HEK293 (cell line): ENCODE results near the gene FLT4.

ENCODE experiments used
- CTCF ChIA-PET: fragments of 350-600 bp; formaldehyde crosslinking; extraction: SDS; loops from one replicate; lab custom pipeline; 2021; ENCODE audit warnings: antibody characterized with exemption; lab: Yijun Ruan, JAX
- POLR2A ChIA-PET: fragments of 300-600 bp; formaldehyde crosslinking; extraction: SDS; loops from one replicate; lab custom pipeline; 2020; ENCODE audit warnings: antibody characterized with exemption, inconsistent platforms; lab: Yijun Ruan, JAX
- H3K27ac ChIP-seq: fragments of 200-500 bp; sonication (Bioruptor generic); 2 replicates; pipeline ENCODE4 v1.5.1; 2014; ENCODE audit warnings: low read depth, low read length, control low read depth, inconsistent platforms; ENCODE audit errors: extremely low read depth
- H3K36me3 ChIP-seq, 2 experiments: fragments of 200-500 bp in 1 of 2; sonication (Bioruptor generic) in 1 of 2; 1 replicate in 1 of 2; 2 replicates in 1 of 2; pipeline ENCODE4 v1.5.1; 2014 to 2017; ENCODE audit warnings: inconsistent platforms in 2 of 2, low read length in 2 of 2; ENCODE audit not compliant: control insufficient read depth in 2 of 2, insufficient read depth in 1 of 2
- H3K4me1 ChIP-seq: fragments of 200-500 bp; sonication (Bioruptor generic); 2 replicates; pipeline ENCODE4 v1.5.1; 2014; ENCODE audit warnings: mild to moderate bottlenecking, low read length, inconsistent platforms; ENCODE audit not compliant: control insufficient read depth, insufficient read depth
- H3K4me3 ChIP-seq: 2 replicates; pipeline ENCODE4 v1.5.1; 2011; ENCODE audit warnings: low read depth, mild to moderate bottlenecking, control low read depth, low read length, moderate library complexity
- H3K9me3 ChIP-seq: fragments of 200-500 bp; sonication (Bioruptor generic); 2 replicates; pipeline ENCODE4 v1.5.1; 2014; ENCODE audit warnings: low read depth, low read length, inconsistent platforms; ENCODE audit not compliant: control insufficient read depth, insufficient read depth
- FEZF1 ChIP-seq: fragments of 450-650 bp; formaldehyde crosslinking; IDR thresholded peaks from 2 replicates; pipeline ENCODE4 v1.5.1; 2016; ENCODE audit warnings: missing biosample characterization, missing genetic modification characterization
- GLI2 ChIP-seq: fragments of 450-650 bp; formaldehyde crosslinking; IDR thresholded peaks from 2 replicates; pipeline ENCODE4; 2017; ENCODE audit warnings: missing biosample characterization, missing genetic modification characterization, low read depth, borderline replicate concordance
- KLF8 ChIP-seq: fragments of 450-650 bp; formaldehyde crosslinking; IDR thresholded peaks from 2 replicates; pipeline ENCODE4 v1.5.1; 2016; ENCODE audit warnings: missing biosample characterization, missing genetic modification characterization
- PATZ1 ChIP-seq: fragments of 450-650 bp; formaldehyde crosslinking; IDR thresholded peaks from 2 replicates; pipeline ENCODE4 v1.5.1; 2016; ENCODE audit warnings: missing biosample characterization, missing genetic modification characterization
- YY1 ChIP-seq: fragments of 450-650 bp; formaldehyde crosslinking; IDR thresholded peaks from 2 replicates; pipeline ENCODE4 v1.5.1; 2018; ENCODE audit warnings: missing biosample characterization, missing genetic modification characterization
- ZBTB26 ChIP-seq: fragments of 450-650 bp; formaldehyde crosslinking; optimal IDR thresholded peaks from 2 replicates; pipeline ENCODE3; 2016; ENCODE audit warnings: missing biosample characterization, mild to moderate bottlenecking, missing genetic modification characterization
- ZNF214 ChIP-seq: fragments of 450-650 bp; formaldehyde crosslinking; IDR thresholded peaks from 2 replicates; pipeline ENCODE4 v1.5.1; 2017; ENCODE audit warnings: missing biosample characterization, mild to moderate bottlenecking, missing genetic modification characterization, borderline replicate concordance
- ZNF24 ChIP-seq: fragments of 450-650 bp; formaldehyde crosslinking; IDR thresholded peaks from 2 replicates; pipeline ENCODE4 v1.5.1; 2016; ENCODE audit warnings: missing biosample characterization, missing genetic modification characterization
- ZNF341 ChIP-seq: fragments of 450-650 bp; formaldehyde crosslinking; IDR thresholded peaks from 2 replicates; pipeline ENCODE4; 2016; ENCODE audit warnings: low read depth, missing biosample characterization, missing genetic modification characterization
- ZNF354C ChIP-seq: fragments of 450-650 bp; formaldehyde crosslinking; IDR thresholded peaks from 2 replicates; pipeline ENCODE4 v1.5.1; 2016; ENCODE audit warnings: missing biosample characterization, missing genetic modification characterization, low read depth, borderline replicate concordance
- ZNF514 ChIP-seq: fragments of 450-650 bp; formaldehyde crosslinking; IDR thresholded peaks from 2 replicates; pipeline ENCODE4 v1.5.1; 2016; ENCODE audit warnings: missing biosample characterization, missing genetic modification characterization
- ZNF549 ChIP-seq: fragments of 450-650 bp; IDR thresholded peaks from 2 replicates; pipeline ENCODE4 v1.5.1; 2018; ENCODE audit warnings: missing biosample characterization, missing genetic modification characterization, mild to moderate bottlenecking, inconsistent platforms, moderate library complexity
- ZNF610 ChIP-seq: fragments of 450-650 bp; formaldehyde crosslinking; IDR thresholded peaks from 2 replicates; pipeline ENCODE4 v1.5.1; 2016; ENCODE audit warnings: missing biosample characterization, missing genetic modification characterization, borderline replicate concordance
- ZNF660 ChIP-seq: fragments of 450-650 bp; IDR thresholded peaks from 2 replicates; pipeline ENCODE4 v1.5.1; 2018; ENCODE audit warnings: missing biosample characterization, mild to moderate bottlenecking, missing genetic modification characterization
- ZNF670 ChIP-seq: fragments of 450-650 bp; formaldehyde crosslinking; IDR thresholded peaks from 2 replicates; pipeline ENCODE4 v1.5.1; 2016; ENCODE audit warnings: missing biosample characterization, missing genetic modification characterization, low read depth
- ZNF791 ChIP-seq: fragments of 450-650 bp; formaldehyde crosslinking; IDR thresholded peaks from 2 replicates; pipeline ENCODE4 v1.5.1; 2016; ENCODE audit warnings: missing biosample characterization, missing genetic modification characterization
- ZSCAN16 ChIP-seq: fragments of 450-650 bp; formaldehyde crosslinking; IDR thresholded peaks from 2 replicates; pipeline ENCODE4 v1.5.1; 2016; ENCODE audit warnings: missing biosample characterization, missing genetic modification characterization
- ZXDB ChIP-seq: fragments of 450-650 bp; formaldehyde crosslinking; IDR thresholded peaks from 2 replicates; pipeline ENCODE4 v1.5.1; 2016; ENCODE audit warnings: missing biosample characterization, missing genetic modification characterization
- TF ChIP-seq, protein P1 (sequence below): fragments of 450-650 bp; formaldehyde crosslinking; IDR thresholded peaks from 2 replicates; pipeline ENCODE4 v1.5.1; 2017; ENCODE audit warnings: missing biosample characterization, mild to moderate bottlenecking, missing genetic modification characterization, moderate library complexity

FLT4 gene

GRCh38 chr5:180623844-180624243, 25.6 kb downstream of the FLT4 start (continued):
- no peak for TF ChIP-seq PATZ1
- no peak for TF ChIP-seq ZNF24 (tag by site-specific recombination)
- no peak for TF ChIP-seq ZNF354C (tag by site-specific recombination)
- no peak for TF ChIP-seq ZNF214 (tag by site-specific recombination)
- TF ChIP-seq ZNF791 (tag by site-specific recombination), result no peak
- no peak for TF ChIP-seq ZNF549 (tag by site-specific recombination)

GRCh38 chr5:180623411-180623834, 26.0 kb downstream of the FLT4 start:
- POLR2A ChIA-PET, result interaction anchor here (0.6 kb wide), 1 partner anchor 15 kb away, joined by 3 read pairs; no protein-coding TSS in a partner anchor
- H3K4me1 ChIP-seq, result no peaks in the 10 kb centered on the region; the same call in 1 of the 2 replicates
- no peak for TF ChIP-seq ZXDB

DNA sequence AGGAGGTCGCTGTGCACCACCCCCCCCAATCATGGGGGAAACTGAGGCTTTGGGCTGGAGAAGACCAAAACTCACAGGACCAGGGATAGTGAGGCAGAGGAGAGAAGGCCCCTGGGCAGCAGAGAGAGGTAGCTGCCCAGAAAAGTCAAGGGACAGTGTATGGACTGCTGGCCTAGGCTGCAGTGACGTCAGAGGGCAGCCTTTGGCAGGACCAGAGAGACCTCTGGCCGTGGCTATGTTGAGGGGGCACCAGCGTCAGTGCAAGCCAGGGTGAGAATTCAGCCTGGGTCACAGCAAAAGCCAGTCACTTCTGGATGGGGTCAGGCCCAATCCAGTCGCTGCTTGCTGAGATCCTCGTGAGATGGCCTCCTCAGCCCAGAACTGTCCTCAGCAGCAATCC, 26.5 kb downstream of the FLT4 start:
- H3K4me1 ChIP-seq, result no peaks in the 10 kb centered on the region; the same call in 1 of the 2 replicates
- POLR2A ChIA-PET, result interaction anchor here (0.6 kb wide), 1 partner anchor 16 kb away, joined by 3 read pairs; no protein-coding TSS in a partner anchor
- H3K36me3 ChIP-seq, result peaks cover 0 to 3% of the 10 kb centered on the region in 2 experiments; a peak in 1 of 3 replicates
- TF ChIP-seq YY1, result no peak
- TF ChIP-seq, protein P1, sequence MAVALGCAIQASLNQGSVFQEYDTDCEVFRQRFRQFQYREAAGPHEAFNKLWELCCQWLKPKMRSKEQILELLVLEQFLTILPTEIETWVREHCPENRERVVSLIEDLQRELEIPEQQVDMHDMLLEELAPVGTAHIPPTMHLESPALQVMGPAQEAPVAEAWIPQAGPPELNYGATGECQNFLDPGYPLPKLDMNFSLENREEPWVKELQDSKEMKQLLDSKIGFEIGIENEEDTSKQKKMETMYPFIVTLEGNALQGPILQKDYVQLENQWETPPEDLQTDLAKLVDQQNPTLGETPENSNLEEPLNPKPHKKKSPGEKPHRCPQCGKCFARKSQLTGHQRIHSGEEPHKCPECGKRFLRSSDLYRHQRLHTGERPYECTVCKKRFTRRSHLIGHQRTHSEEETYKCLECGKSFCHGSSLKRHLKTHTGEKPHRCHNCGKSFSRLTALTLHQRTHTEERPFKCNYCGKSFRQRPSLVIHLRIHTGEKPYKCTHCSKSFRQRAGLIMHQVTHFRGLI (tag by site-specific recombination), result no peak
- no peak overlapping the region for H3K27ac ChIP-seq
- CTCF ChIA-PET, result no interaction called here
- no peaks in the 10 kb centered on the region for H3K9me3 ChIP-seq
- H3K4me3 ChIP-seq, result no peak overlapping the region

More at GRCh38 chr5:180623411-180623834, 26.0 kb downstream of the FLT4 start:
- Histone ChIP-seq H3K4me3 (no peak overlapping the region), H3K36me3 (peaks cover 0 to 3% of the 10 kb centered on the region in 2 experiments; a peak in 1 of 3 replicates), H3K27ac (no peak overlapping the region), H3K9me3 (no peaks in the 10 kb centered on the region)
- CTCF ChIA-PET, result no interaction called here

GRCh38 chr5:180621311-180621710, 28.1 kb downstream of the FLT4 start:
- Histone ChIP-seq H3K27ac (no peak overlapping the region), H3K4me3 (no peak overlapping the region), H3K36me3 (peaks cover 0 to 9% of the 10 kb centered on the region in 2 experiments; a peak in 1 of 3 replicates), H3K9me3 (no peaks in the 10 kb centered on the region), H3K4me1 (no peaks in the 10 kb centered on the region; the same call in 1 of the 2 replicates)
- CTCF ChIA-PET, result interaction anchor here (0.6 kb wide), 1 partner anchor 150 kb away, joined by 4 read pairs; no protein-coding TSS in a partner anchor
- TF ChIP-seq ZNF514 (tag by site-specific recombination) (no peak), ZBTB26 (no peak), KLF8 (tag by site-specific recombination) (no peak), ZNF660 (tag by site-specific recombination) (no peak), ZNF341 (no peak), ZNF610 (no peak), ZNF24 (tag by site-specific recombination) (no peak), ZSCAN16 (tag by site-specific recombination) (no peak), GLI2 (no peak), ZNF670 (tag by site-specific recombination) (no peak), FEZF1 (tag by site-specific recombination) (no peak)
- POLR2A ChIA-PET, result no interaction called here
